ENCODE data around the gene PTCH2.
"Not testable (repeated sequence)": the region's sequence is repeated elsewhere in the genome, so short reads cannot be mapped to it uniquely, and the experiment has no call there.

Gene PTCH2

DNA sequence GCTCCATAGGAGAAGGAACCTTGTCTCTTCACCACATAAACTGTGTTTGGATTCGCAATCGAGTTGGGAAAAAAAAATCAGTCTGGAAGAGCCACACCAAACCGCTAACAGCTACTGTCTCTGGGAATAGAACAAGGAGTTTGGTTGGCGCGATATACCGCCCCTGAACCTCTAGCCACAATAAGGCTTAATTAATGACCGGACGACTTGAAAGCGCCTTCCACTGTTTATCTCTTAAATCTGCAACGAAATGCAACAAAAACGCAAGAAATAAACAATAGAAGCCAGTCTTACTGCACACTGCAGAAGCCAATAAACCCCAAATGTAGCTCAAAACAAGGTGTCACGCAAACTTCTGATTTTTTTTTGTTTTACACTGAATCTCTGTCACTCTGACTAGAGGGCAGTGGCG lies 23.9 kb downstream of the PTCH2 start:
- no peak for DNase-seq

DNA sequence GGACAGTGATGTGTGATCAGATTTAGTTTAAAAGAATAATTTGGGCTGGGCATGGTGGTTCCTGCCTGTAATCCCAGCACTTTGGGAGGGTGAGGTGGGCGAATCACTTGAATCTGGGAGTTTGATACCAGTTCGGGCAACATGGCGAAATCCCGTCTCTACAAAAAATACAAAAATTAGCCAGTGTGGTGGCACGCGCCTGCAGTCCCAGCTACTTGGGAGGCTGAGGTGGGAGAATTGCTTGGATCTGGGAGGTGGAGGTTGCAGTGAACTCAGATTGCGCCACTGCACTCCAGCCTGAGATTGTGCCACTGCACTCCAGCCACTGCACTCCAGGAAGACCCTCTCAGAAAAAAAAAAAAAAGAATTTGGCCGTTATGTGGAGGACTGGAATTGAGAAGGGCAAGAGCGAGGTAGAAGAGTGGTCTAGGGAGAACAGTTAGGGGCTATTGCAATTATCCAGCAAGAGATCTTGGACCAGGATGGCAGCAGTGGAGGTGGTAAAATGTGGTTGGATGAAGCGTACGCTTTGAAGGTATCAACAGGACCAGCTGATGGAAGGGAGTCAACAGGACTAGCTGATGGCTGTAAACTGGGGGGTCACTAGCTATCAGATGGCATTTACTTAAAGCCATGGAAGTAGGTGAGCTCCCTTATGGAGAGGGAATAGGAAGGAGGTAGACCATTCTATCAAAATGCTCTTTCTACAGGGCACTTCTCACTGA lies 25.1 kb downstream of the PTCH2 start:
- DNase-seq = no peak

DNA sequence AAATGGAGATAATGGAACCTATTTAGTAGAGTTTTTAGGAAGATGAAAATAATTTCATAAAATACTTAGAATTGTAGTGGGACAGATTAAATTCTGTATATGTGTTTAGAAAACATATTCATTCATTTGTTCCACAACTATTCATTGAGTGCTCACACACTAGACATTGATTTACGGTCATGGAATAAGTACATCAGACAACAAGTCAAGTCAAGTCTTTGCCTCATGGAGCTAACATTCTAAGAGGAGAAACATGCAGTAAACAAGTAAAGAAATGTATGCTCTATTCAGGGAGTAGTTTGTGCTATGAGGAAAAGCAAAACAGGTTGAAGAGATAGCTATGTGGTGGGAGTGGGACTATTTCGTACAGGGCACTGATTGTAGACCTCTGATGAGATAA lies 25.7 kb downstream of the PTCH2 start:
- no peak for DNase-seq

DNA sequence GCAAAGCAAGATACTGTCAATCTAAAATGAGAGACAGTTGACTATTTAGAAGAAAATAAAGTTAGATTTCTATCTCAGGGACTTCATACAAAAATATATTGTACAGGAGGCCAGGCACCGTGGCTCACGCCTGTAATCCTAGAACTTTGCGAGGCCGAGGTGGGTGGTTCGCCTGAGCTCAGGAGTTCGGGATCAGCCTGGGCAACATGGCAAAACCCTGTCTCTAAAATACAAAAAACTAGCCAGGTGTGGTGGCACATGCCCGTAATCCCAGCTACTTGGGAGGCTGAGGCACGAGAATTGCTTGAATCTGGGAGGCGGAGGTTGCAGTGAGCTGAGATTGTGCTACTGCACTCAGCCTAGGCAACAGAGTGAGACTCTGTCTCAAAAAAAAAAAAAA lies 27.1 kb downstream of the PTCH2 start:
- not testable (repeated sequence) for DNase-seq

DNA sequence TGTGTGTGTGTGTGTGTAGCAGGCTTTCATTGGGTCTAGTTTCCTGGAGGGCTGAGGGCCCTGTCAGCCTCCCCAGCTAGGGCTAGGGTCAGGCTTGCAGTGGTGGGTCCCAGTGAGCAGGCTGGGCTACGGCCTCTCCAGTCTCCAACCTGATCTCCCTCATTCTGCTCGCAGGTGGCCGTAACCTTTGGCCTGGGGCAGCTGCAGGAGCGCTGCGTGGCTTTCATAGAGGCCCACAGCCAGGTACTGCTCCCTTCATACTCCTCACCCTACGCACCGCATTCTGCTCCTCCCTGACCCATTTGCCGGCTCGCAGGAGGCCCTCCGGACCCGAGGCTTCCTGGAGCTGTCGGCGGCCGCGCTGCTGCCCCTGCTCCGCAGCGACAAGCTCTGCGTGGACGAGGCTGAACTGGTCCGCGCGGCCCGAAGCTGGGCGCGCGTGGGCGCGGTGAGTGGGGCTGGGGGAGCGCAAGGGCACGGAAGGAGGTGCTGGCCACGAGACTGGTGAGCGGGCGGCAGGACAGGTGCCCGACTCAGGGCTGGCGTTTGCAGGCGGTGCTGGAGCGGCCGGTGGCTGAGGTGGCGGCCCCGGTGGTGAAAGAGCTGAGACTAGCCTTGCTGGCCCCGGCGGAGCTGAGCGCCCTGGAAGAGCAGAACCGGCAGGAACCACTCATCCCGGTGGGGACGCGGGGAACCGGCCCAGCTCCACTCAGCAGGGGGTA lies 30.1 kb downstream of the PTCH2 start:
- no peak for DNase-seq

DNA sequence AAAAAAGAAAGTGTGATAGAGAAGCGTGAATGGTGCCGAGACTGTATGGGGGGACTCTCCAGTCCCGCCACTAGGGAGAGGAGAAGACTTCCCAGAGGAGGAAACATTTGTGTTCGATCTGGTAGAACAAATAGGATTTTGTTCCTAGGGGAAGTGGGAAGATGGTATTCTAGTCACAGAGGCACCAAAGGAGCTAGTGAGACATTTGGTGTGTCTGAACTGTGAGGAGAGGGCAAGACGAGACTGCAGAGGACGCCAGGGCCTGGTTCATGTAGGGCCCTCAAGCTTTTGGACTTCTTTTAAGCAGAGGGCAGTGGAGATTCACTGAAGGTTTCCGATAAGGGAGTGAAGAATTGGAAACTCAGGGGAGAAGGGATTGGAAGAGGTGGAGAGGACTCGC lies 31.8 kb downstream of the PTCH2 start:
- DNase-seq = no peak

DNA sequence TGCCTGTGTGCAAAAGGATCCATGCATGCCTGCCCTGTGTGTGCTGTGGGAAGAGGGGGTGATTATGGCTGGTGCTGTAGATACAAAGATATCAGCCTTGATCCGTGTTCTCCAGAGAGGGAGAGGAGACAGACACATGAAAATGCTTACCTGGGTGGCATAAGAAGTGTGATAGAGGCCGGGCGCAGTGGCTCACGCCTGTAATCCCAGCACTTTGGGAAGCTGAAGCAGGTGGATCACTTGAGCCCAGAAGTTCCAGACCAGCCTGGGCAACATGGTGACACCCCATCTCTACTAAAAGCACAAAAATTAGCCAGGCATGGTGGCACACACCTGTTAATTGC lies 32.3 kb downstream of the PTCH2 start:
- not testable (repeated sequence) for DNase-seq

DNA sequence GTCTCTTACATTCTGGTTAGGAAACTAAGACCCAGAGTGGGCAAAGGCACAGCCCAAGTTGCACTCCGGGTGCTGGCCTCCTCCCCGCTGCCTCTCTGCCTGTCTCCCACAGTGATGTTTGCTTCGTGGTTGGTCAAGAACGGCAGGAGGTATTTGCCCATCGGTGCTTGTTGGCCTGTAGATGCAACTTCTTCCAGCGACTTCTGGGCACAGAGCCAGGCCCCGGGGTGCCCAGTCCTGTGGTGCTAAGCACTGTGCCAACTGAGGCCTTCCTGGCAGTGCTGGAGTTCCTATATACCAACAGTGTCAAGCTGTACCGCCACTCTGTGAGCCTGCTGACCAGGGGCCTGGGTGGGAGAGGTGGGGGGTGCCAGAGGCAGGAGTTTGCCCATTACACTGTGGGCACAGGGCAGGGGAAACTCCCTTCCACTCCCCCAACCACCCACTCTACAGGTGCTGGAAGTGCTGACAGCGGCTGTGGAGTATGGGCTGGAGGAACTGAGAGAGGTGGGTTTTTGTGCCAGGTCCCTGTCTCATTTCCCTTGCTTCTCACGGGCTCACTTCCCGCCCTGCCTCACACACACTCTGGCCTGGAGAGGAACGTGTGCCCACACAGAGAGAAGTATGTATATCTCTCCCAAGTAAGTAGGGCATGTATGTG lies 32.8 kb downstream of the PTCH2 start:
- no peak for DNase-seq

DNA sequence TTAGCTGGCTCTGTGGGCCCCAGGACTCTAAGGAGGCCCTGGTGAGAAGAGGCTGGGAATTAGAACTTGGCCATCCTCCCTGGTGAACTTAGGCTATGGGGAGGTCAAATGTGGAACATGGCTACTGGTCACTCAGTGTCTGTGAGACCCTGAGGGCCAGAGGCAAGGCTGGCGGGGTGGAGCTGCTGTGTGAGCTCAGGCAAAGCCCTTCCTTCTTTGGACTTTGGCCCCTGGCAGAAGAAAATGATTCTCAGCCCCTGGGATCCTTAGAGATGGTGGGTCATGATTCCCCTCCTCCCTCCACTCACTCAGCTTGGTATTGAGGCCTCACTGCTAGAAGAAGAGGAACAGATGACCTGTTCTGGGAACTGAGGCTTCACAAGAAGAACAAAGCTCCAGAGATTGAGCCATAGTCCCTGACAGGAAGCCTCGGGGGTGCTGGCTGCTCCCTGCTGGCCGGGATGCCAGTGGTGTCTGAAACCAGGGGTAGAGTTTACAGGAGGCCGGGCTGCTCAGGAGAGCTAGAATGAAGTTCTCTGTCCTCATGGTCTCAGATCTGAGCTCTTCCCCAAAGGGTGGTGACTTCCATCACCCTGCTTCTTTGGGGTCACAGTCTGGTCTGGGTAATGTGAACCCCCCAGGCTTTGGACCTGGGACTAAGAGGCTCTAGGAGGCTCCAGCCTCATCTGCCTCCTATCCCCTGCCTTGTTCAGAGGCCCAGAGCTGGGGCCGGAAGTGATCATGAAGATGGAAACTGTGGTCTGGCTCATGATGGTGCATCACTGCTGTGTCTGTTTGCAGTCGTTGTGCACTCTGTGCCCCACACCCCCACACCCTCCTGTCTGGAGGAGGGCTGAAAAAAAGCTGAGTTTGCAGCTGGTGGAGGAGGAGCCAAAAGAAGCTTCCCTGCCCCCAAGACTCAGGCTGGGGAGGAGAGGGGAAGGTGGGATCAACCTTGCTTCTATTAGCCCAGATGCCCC lies 33.8 kb downstream of the PTCH2 start:
- DNase-seq = no peak

DNA sequence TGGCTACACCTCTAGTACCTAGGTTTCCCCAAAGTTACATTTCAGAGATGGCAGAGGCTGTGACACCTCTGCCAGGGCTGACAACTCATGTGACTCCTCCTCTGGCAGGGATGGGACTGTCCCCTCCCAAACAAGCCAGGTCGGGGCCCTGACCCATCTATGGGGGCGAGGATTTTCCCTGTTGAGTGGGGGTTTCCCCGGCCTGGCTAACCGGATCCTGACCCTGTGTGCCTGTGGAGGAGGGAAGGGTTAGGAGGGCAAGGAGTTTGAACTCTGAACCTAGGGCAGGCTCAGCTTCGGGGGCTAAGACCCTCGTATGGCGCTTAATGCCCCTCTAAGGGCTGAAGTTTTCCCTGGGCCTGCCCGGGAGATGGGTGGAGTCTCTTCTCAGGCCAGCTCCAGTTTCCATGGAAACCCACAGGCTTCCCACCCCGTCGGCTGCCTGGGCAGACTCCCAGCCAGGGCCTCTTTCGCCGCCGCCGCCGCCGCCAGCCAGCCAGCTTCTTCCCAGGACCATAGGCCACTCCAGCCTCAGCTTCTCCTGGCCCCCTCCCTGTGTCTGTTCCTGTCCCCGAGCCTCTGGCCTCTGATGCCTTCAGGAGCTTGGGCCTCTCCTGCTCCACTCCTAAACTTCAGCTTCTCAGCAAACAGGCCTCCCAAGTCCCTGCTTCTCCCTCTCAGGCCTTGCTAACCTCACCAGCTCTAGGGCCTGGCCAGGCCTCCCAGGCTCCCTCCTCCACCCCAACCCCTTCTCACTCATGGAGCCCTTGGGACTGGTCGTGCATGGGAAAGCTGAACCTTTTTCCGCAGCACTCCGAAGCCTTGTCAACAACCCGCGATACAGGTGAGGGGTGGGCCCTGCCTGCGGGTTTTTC lies 34.8 kb downstream of the PTCH2 start, which contains the start of gene BTBD19:
TSS of gene BTBD19 (plus strand) at position 461 of the 875 bp plus-strand sequence. CDS start at position 759, 298 bp downstream.
- no peak for DNase-seq

DNA sequence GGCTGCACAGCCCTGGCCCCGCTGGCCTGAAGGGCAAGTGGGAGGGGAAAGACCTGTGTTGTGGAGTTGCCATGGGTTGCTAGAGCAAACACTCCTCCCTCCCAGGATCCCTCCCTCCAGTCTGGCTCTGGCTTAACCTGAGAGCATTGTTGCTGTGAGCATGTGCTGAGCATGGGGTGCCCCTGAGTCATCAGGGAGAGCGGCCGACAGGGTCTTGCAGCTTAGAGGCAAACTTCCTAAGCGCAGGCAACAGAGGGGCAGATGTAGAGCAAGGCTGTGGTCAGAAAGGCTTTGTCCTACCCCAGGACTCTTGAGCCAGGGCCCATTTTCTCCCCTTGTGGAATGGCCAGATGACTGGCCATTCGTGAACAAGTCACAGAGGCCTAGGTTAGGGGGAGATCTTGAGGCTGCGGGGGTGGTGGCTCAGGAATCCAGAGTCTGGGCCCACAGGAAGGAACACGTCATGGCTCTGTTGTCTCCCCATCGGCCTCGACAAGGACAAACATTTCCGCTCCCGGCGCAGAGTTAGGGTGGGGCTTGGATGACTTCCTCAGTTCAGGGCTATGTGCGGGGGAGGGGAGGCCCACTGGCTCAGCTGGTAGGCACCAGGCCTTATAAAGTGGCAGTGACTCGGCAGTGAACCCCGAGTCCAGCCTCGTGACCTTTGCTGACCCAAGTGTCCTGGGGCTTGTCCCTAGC lies 35.5 kb downstream of the PTCH2 start:
- no peak for DNase-seq

DNA sequence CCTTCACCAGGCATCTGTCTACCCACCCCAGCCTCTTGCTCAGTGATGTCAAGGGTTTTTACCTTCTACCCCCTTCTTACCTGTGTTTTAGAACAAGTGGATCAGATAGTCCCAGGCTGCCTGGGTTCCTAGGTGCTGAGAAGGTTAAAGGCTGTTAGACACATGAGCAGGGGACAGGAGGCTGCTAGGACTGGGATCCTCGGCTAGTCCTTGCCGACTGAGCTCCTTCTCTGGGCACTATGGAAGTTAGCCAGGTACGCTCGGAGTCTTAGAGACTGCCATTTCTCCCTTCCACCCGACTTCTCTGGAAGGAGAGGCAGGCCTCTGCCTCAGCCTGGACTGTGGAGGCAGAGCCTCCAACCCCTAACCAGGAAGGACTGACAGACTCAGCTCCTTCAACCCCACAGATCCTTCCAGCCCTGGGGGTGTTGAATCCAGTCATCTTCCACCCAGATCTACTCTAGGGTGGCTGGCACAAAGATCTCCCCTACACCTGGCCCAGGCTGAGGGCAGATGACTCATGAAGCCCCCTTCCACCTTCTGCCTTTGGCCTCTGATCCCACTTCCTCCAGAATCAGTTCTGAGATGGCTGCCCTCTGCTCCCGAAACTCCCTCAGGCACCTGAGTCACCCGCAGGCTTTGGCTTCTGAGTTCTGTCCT lies 36.2 kb downstream of the PTCH2 start, which contains the start of gene DYNLT4:
TSS of gene DYNLT4 (minus strand) at position 648 of the 660 bp plus-strand sequence. CDS start 683 bp downstream, outside the sequence.
- DNase-seq = no peak

DNA sequence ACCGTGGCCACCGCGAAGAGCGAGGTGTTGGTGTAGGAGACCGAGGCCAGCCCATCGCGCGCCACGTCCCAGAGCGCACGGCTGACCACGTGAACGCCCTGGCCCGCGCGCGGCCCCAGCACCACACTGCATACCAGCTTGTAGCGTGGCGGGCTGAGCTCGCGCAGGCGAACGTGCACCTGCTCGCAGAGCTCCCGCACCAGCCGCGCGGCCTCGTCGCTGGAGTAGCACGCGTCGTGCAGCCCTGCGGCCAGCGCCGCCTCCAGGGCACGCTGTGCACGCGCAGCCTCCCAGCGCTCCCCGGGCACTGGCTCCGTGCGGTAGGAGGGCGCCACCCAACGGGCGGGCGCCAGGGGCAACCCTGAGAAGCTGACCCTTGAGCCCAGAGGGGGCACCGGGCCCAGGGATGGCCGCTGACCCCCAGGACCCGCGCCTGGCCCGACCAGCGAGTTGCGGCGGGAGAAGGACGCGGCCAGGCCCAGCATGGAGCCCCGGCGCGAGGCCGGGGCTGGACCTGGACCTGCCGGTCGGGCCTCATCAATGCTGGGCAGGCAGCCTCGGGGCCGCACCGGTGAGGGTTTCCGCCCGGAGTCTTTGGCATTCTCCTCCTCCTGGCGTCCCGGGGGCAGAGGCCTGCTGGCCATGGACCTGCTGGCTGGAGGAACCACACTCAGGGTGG lies 36.9 kb downstream of the PTCH2 start:
- DNase-seq = no peak

DNA sequence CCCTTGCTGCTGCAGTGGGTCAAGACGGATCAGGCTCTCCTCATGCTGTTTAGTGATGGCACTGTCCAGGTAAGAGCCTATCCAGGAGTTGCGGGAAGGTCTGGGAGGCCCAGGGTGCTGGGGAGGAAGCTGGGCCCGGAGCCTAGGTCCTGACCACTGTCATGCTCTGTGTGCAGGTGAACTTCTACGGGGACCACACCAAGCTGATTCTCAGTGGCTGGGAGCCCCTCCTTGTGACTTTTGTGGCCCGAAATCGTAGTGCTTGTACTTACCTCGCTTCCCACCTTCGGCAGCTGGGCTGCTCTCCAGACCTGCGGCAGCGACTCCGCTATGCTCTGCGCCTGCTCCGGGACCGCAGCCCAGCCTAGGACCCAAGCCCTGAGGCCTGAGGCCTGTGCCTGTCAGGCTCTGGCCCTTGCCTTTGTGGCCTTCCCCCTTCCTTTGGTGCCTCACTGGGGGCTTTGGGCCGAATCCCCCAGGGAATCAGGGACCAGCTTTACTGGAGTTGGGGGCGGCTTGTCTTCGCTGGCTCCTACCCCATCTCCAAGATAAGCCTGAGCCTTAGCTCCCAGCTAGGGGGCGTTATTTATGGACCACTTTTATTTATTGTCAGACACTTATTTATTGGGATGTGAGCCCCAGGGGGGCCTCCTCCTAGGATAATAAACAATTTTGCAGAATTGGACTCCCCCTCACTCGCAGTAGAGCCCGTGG lies 37.6 kb downstream of the PTCH2 start:
- DNase-seq = no peak

DNA sequence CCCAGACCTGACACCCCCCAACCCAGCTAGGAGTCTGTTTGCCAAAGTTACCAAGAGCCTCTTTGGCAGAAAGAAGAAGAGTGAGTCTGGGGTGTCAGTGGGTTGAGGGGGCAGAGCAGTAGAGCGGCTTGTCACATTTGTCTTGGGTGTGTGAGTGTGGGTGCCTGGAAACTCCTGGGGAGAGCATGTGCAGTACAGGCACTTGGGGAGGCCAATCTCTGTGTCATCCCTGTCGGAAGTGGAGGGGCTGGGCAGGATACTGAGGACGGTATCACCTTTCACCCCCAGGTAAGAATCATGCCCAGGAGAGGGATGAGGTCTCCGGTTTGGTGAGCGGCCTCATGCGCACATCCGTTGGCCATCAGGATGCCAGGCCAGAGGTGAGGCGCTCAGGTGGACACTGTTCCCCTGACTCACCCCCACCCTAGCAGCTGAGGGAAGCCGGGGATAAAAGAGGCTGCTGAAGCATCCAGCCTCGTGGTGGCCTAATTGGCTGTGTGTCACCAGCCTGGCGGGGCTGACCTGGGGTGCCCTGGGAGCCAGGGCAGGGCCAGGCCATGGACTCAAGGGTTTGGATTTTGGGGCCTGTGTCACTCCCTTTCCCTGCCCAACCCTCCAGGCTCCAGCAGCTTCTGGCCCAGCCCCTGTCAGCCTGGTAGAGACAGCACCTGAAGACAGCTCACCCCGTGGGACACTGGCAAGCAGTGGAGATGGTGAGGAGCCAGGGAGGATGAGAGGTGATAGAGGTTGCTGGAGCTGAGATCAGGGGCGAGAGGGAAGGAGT lies 39.5 kb downstream of the PTCH2 start:
- no peak for DNase-seq

DNA sequence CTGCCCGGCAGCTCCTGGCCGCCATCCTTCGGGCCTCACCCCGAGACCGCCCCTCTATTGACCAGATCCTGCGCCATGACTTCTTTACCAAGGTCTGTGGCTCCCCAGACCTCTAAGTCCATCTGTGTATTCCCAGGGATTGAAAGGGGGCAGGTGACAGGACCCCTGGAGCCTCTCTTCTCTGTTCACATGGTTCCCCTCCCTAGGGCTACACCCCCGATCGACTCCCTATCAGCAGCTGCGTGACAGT lies 40.1 kb downstream of the PTCH2 start:
- no peak for DNase-seq

DNA sequence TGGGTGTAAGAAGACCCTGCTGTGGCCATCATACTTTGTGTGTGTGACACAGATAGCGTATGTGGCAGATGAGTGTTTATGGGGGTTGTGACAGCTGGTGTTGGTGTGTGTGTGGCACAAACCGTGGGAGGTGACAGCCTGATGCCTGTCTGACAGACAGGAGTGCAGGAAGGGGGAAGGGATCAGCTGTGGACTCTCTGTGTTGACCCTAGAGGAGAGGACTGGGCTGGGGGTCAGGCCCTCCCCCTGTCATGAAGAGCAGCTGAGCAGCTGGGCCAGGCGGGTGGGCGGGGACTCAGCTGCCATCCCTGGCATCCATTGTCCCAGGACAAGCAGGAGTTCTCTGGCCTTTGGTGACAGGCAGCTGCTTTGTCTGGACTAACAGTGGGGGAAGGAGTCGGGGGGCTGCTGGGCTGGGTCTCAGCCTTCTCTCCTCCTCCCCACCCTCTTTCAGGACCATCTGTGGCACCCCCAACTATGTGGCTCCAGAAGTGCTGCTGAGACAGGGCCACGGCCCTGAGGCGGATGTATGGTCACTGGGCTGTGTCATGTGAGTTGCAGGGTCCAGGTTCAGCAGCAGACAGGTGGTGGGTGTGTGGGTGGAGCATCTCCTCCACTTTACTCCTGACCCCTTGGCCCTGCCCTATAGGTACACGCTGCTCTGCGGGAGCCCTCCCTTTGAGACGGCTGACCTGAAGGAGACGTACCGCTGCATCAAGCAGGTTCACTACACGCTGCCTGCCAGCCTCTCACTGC lies 40.6 kb downstream of the PTCH2 start:
- no peak for DNase-seq

All from NCI-H2171 treated with DMSO at 0.1 percent for 48 hours (cell line).